HCT116 (cell line): Measurements from ENCODE around the gene RBL1.
"Not testable (repeated sequence)": the region's sequence is repeated elsewhere in the genome, so short reads cannot be mapped to it uniquely, and the experiment has no call there.

Experiments
- CBX3 ChIP-seq: IDR thresholded peaks from 2 replicates; pipeline ENCODE4 v1.6.1; 2012; ENCODE audit warnings: low read depth
- CTCF ChIP-seq, 3 experiments: fragments of 200-600 bp in 1 of 3; sonication (generic) in 1 of 3; IDR thresholded peaks in 2 of 3; conservative IDR thresholded peaks in 1 of 3; 2 replicates each; pipeline ENCODE4 v1.5.1; 2012 to 2017; ENCODE audit warnings: low read depth in 2 of 3, low read length in 2 of 3, antibody characterized with exemption in 1 of 3, borderline replicate concordance in 1 of 3, control low read depth in 1 of 3, mild to moderate bottlenecking in 1 of 3, mixed read lengths in 1 of 3, mixed run types in 1 of 3, moderate library complexity in 1 of 3; ENCODE audit not compliant: insufficient read depth in 1 of 3
- EGR1 ChIP-seq: IDR thresholded peaks from 2 replicates; pipeline ENCODE4 v1.6.1; 2012; ENCODE audit warnings: low read depth
- EZH2 ChIP-seq: fragments of 200-600 bp; sonication (generic); IDR thresholded peaks from 2 replicates; pipeline ENCODE4 v1.6.1; 2017; ENCODE audit warnings: antibody characterized with exemption, mixed run types
- POLR2A ChIP-seq: IDR thresholded peaks from 2 replicates; pipeline ENCODE4 v1.7.0; 2011; ENCODE audit warnings: borderline replicate concordance; ENCODE audit not compliant: insufficient read depth, insufficient read length; ENCODE audit errors: extremely low read depth
- RAD21 ChIP-seq: IDR thresholded peaks from 2 replicates; pipeline ENCODE4 v1.6.1; 2012; ENCODE audit warnings: low read depth, mild to moderate bottlenecking
- REST ChIP-seq: IDR thresholded peaks from 2 replicates; pipeline ENCODE4 v1.6.1; 2012; ENCODE audit warnings: low read depth
- SIN3A ChIP-seq: IDR thresholded peaks from 2 replicates; pipeline ENCODE4 v1.6.1; 2012; ENCODE audit warnings: low read depth
- TCF7L2 ChIP-seq: IDR thresholded peaks from 2 replicates; pipeline ENCODE4 v1.7.0; 2011; ENCODE audit warnings: borderline replicate concordance, inconsistent platforms; ENCODE audit not compliant: insufficient read depth, insufficient read length; ENCODE audit errors: extremely low read depth
- TF ChIP-seq, protein P1 (sequence below): IDR thresholded peaks from 2 replicates; pipeline ENCODE4 v1.6.1; 2012
- TF ChIP-seq, protein P2 (sequence below): IDR thresholded peaks from 2 replicates; pipeline ENCODE4 v1.6.1; 2012

GRCh38 chr20:37012631-37013030 is 83.2 kb downstream of the RBL1 start:
- not testable (repeated sequence) for TF ChIP-seq CTCF (IDR thresholded peaks at IDR 0.05 in 2 of 3, conservative IDR thresholded peaks at IDR 0.05 in 1 of 3; ENCODE audit: borderline replicate concordance in 1 of 3, insufficient read depth in 1 of 3, low read depth in 2 of 3, low read length in 2 of 3); POLR2A; RAD21; SIN3A; TCF7L2; EGR1; REST; EZH2; CBX3
- TF ChIP-seq, protein P1, sequence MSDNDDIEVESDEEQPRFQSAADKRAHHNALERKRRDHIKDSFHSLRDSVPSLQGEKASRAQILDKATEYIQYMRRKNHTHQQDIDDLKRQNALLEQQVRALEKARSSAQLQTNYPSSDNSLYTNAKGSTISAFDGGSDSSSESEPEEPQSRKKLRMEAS = not testable (repeated sequence)
- TF ChIP-seq, protein P2, sequence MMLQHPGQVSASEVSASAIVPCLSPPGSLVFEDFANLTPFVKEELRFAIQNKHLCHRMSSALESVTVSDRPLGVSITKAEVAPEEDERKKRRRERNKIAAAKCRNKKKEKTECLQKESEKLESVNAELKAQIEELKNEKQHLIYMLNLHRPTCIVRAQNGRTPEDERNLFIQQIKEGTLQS = not testable (repeated sequence)
